RPMI8226 (cell line): ENCODE results near the gene C1RL.

ENCODE experiments used
- DNase-seq: peaks from one replicate; pipeline ENCODE4 v3.0.0-alpha.2; 2015

C1RL gene

DNA sequence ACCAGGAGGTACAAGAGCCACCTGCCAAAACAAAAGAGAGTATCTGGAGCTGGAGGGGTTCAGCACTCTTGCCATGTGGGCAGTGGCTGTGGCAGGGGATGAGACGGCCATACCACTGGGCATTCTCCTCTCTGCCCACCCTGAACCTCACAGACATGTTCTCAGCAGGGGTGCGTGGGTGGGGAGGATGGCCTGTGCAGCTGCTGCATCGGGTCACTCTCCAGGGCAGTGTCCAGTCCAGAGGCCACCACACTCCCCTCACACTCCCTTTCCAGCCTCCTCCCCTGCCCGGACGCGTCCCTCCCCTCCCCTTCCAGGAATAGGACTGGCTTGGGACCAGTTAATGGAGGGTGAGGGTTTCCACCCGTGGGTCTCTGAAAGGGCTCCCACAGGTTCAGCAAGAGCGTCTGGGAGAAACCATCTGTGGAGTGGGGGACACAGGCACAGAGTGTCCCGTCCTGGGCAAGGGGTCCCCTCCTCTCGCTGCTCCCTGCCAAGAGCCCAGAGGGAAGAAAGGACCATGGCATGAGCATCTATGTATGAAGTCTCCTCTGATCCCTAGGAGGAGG lies 17.3 kb downstream of the C1RL start:
- DNase-seq = no peak

GRCh38 chr12:7091171-7091570 lies 17.8 kb downstream of the C1RL start:
- no peak for DNase-seq

- no peak for DNase-seq
Observed at GRCh38 chr12:7090222-7090998, 18.6 kb downstream of the C1RL start.

- DNase-seq = no peak
Observed at GRCh38 chr12:7089196-7089871, 19.7 kb downstream of the C1RL start.

- DNase-seq = no peak
Observed at GRCh38 chr12:7083125-7083524, 25.9 kb downstream of the C1RL start.

- no peak for DNase-seq
Observed at GRCh38 chr12:7081037-7081436, 28.0 kb downstream of the C1RL start.

DNA sequence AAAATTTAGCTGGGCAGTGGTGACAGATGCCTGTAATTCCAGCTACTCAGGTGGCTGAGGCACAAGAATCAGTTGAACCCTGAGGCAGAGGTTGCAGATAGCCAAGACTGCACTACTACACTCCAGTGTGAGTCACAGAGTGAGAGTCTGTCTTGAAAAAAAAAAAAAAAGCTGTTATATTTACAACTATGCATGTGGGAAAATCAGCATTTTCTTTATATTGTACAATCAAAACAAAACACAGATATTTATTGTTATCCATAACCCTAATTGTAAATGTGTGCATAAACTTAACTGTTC lies 29.2 kb downstream of the C1RL start:
- DNase-seq = no peak

DNA sequence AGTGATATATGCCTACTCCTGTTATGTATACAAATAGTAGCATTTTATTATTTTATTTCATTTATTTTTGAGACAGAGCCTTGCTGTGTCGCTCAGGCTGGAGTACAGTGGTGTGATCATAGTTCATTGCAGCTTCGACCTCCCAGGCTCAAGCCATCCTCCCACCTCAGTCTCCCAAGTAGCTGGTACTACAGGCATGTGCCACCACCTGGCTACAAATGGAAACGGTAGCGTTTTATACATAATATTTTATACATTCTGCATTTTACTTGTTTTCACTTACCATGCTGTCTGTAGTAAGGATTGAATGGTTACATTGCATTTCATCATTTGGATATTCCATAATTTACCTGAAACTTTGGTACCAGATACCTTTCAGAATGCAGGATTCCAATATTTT lies 30.9 kb downstream of the C1RL start:
- no peak for DNase-seq

DNA sequence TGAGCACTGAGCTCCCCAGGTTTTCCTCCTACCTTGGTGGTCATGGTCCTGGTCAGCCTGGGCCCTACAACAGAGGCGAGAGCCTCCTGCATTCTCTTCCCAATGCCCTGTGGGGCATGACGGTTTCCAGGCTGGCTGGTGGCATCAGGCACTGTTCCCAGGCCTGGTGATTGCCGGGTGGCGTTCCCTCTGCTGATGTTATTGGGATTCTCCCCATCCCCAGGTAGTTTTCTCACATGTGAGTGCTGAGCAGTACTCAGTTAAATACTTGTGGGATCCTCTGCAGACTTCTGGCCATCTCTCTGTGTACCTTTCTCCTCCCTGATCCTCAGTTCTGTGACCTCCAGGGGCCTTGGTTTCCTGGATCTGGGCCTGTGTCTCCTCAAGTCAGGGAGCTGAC lies 32.5 kb downstream of the C1RL start:
- DNase-seq = no peak

- no peak for DNase-seq
Observed at GRCh38 chr12:7075939-7076338, 33.1 kb downstream of the C1RL start.

- no peak for DNase-seq
Observed at GRCh38 chr12:7075518-7075917, 33.5 kb downstream of the C1RL start.

DNA sequence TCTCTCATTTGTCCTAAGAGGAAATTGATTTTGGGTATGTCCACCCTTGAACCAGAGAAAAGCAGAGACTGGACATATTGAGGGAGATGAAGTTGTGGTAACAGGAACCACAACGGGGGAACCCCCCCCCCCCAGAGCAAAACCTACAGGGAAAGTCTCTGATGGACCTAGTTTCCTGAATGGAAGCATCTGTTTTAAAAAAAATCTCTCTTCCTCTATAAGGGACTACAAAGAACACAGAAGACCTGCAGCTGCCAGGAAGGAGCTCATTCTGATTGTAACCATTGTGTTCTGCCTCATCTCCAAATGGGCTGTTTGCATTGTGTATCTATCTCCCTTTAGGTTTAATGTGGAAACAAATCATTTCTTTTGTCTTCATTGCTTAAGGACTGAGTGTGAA lies 35.1 kb downstream of the C1RL start:
- no peak for DNase-seq

GRCh38 chr12:7072554-7072953 lies 36.5 kb downstream of the C1RL start:
- DNase-seq = no peak

GRCh38 chr12:7072035-7072434 lies 37.0 kb downstream of the C1RL start:
- no peak for DNase-seq

- DNase-seq = no peak
Observed at GRCh38 chr12:7069386-7069785, 39.6 kb downstream of the C1RL start.

DNA sequence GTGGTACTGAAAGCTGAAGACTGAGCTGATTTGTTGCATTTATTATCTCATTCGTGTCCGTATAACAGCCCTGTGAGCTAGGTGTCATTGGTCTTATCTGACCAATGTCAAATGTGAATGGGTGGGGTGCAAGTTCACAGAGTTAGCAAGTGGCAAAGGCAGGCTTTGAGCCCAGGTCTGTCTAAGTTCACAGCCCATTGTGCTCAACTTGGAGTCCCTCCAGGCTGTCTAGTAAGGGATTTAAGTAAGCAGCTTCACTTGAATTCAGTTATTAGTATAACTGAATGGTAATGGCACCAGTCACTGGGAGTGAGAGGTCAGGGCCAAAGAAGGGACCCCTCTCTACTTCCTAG lies 40.0 kb downstream of the C1RL start:
- DNase-seq = no peak

GRCh38 chr12:7068240-7068993 lies 40.6 kb downstream of the C1RL start:
- DNase-seq = no peak

DNA sequence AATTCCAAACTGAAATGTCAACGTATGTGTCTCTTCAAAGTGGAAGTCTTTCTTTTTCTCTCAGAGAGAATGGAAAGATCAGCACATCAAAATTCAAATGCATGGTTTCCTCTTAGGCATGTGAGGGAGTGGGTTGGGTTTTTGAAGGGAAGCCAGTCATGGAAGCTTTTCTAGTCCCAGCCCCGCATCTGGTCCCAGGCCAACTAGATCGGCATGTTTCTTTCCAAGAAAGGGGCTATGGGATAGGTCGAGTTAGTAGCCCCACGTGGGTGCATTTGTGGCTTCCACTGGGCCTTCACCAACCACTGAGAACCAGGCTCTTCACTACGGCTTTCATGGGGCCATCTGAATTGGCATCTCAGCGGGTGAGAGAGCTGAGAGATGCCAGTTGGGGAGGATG lies 41.9 kb downstream of the C1RL start:
- no peak for DNase-seq

- no peak for DNase-seq
Observed at GRCh38 chr12:7066596-7066995, 42.4 kb downstream of the C1RL start.

- no peak for DNase-seq
Observed at GRCh38 chr12:7065073-7065623, 43.9 kb downstream of the C1RL start.

- no peak for DNase-seq
Observed at GRCh38 chr12:7064516-7064915, 44.5 kb downstream of the C1RL start.

- DNase-seq = no peak
Observed at GRCh38 chr12:7061596-7061995, 47.4 kb downstream of the C1RL start.

- no peak for DNase-seq
Observed at GRCh38 chr12:7061138-7061537, 47.9 kb downstream of the C1RL start.
